Caco-2 (cell line): ENCODE data around the gene KIRREL3. TPM values are rescaled to one million over a fixed set of nuclear protein-coding genes. Genes with fewer than 3 reads are reported as not detected.

ENCODE experiments used
- BruUV-seq: library from RNA; stranded (reverse); fragments of 400-500 nt; replicated peaks from 2 replicates; lab custom pipeline; 2021; lab: Mats Ljungman, UMichigan
- CTCF ChIA-PET: fragments of 300-600 bp; sonication (Branson Sonifier 250); formaldehyde crosslinking; loops from one replicate; lab custom pipeline; 2022; ENCODE audit warnings: antibody characterized with exemption; lab: Charles Lee
- POLR2A ChIA-PET: fragments of 300-600 bp; sonication (Branson Sonifier 250); formaldehyde crosslinking; loops from one replicate; lab custom pipeline; 2022; ENCODE audit warnings: antibody characterized with exemption; lab: Charles Lee
- DNase-seq, 2 experiments: peaks; one replicate each; pipeline versions ENCODE4 v3.0.0 to v3.0.0-alpha.2; 2020 to 2022
- H3K27me3 ChIP-seq: replicated peaks from 2 replicates; pipeline ENCODE4 v1.6.0; 2011; ENCODE audit warnings: low read length; ENCODE audit not compliant: control insufficient read depth, insufficient read depth
- H3K36me3 ChIP-seq: 2 replicates; pipeline ENCODE4 v1.5.1; 2011; ENCODE audit warnings: low read length; ENCODE audit not compliant: control insufficient read depth, insufficient read depth
- H3K4me1 ChIP-seq: fragments of 250-450 bp; sonication (Bioruptor Pico); 2 replicates; pipeline ENCODE4 v1.5.1; 2020; ENCODE audit warnings: mild to moderate bottlenecking
- H3K4me3 ChIP-seq: 2 replicates; pipeline ENCODE4 v1.5.1; 2011; ENCODE audit warnings: low read depth, mild to moderate bottlenecking, control low read depth, low read length
- H3K9me3 ChIP-seq: fragments of 250-450 bp; sonication (Bioruptor Pico); 2 replicates; pipeline ENCODE4 v1.5.1; 2020; ENCODE audit warnings: mild to moderate bottlenecking, moderate library complexity
- H3K27ac Mint-ChIP-seq: one replicate; pipeline ENCODE4 v1.8.0; 2022; ENCODE audit warnings: mixed read lengths; ENCODE audit not compliant: unreplicated experiment
- H3K27me3 Mint-ChIP-seq: one replicate; pipeline ENCODE4 v1.8.0; 2022; ENCODE audit warnings: mixed read lengths; ENCODE audit not compliant: insufficient read depth, unreplicated experiment
- H3K36me3 Mint-ChIP-seq: one replicate; pipeline ENCODE4 v1.8.0; 2022; ENCODE audit warnings: mild to moderate bottlenecking, mixed read lengths; ENCODE audit not compliant: insufficient read depth, unreplicated experiment
- H3K4me1 Mint-ChIP-seq: one replicate; pipeline ENCODE4 v1.8.0; 2022; ENCODE audit warnings: low read depth, mixed read lengths; ENCODE audit not compliant: unreplicated experiment
- H3K4me3 Mint-ChIP-seq: one replicate; pipeline ENCODE4 v1.8.0; 2022; ENCODE audit warnings: mild to moderate bottlenecking, moderate library complexity, mixed read lengths; ENCODE audit not compliant: unreplicated experiment
- H3K9me3 Mint-ChIP-seq: one replicate; pipeline ENCODE4 v1.8.0; 2022; ENCODE audit warnings: mixed read lengths; ENCODE audit not compliant: unreplicated experiment
- intact Hi-C: fragments of 100-400 bp; cut with micrococcal nuclease; formaldehyde crosslinking; loops from one replicate; pipeline ENCODE4 v1.10.0; 2022; ENCODE audit not compliant: unreplicated experiment
- total RNA-seq: library from RNA; stranded (reverse); gene quantifications from 2 replicates; pipeline ENCODE4 v1.2.3, GENCODE V29; 2022
- TF ChIP-seq, protein P1 (sequence below), 2 experiments: fragments of 200-600 bp in 1 of 2; IDR thresholded peaks; 1 replicate in 1 of 2; 2 replicates in 1 of 2; pipeline versions ENCODE4 v1.5.1 to v1.8.0; 2011 to 2022; ENCODE audit warnings: antibody characterized with exemption in 1 of 2, control low read depth in 1 of 2, inconsistent platforms in 1 of 2, low read depth in 1 of 2, low read length in 1 of 2, mild to moderate bottlenecking in 1 of 2, moderate library complexity in 1 of 2; ENCODE audit not compliant: insufficient read depth in 1 of 2, severe bottlenecking in 1 of 2, unreplicated experiment in 1 of 2

Gene KIRREL3
- total RNA-seq, 1 experiment from 2014 or later, result not detected

GRCh38 chr11:126697936-126698335 is 302.6 kb downstream of the KIRREL3 start:
- H3K4me3 Mint-ChIP-seq, result no peak overlapping the region
- CTCF ChIA-PET, result no interaction called here
- H3K4me1 ChIP-seq, result no peaks in the 10 kb centered on the region
- TF ChIP-seq, protein P1, sequence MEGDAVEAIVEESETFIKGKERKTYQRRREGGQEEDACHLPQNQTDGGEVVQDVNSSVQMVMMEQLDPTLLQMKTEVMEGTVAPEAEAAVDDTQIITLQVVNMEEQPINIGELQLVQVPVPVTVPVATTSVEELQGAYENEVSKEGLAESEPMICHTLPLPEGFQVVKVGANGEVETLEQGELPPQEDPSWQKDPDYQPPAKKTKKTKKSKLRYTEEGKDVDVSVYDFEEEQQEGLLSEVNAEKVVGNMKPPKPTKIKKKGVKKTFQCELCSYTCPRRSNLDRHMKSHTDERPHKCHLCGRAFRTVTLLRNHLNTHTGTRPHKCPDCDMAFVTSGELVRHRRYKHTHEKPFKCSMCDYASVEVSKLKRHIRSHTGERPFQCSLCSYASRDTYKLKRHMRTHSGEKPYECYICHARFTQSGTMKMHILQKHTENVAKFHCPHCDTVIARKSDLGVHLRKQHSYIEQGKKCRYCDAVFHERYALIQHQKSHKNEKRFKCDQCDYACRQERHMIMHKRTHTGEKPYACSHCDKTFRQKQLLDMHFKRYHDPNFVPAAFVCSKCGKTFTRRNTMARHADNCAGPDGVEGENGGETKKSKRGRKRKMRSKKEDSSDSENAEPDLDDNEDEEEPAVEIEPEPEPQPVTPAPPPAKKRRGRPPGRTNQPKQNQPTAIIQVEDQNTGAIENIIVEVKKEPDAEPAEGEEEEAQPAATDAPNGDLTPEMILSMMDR (IDR thresholded peaks at IDR 0.05; ENCODE audit: insufficient read depth in 1 of 2, low read depth in 1 of 2, low read length in 1 of 2, severe bottlenecking in 1 of 2, unreplicated experiment in 1 of 2), result no peak
- POLR2A ChIA-PET, result no interaction called here
- no peak overlapping the region for H3K27ac Mint-ChIP-seq
- no peaks in the 10 kb centered on the region for H3K4me1 Mint-ChIP-seq
- H3K9me3 Mint-ChIP-seq, result no peaks in the 10 kb centered on the region
- no peaks in the 10 kb centered on the region for H3K36me3 Mint-ChIP-seq
- H3K4me3 ChIP-seq, result no peak overlapping the region
- no peaks in the 10 kb centered on the region for H3K9me3 ChIP-seq
- H3K27me3 ChIP-seq, result peaks cover 4% of the 10 kb centered on the region
- H3K27me3 Mint-ChIP-seq, result peaks cover 30% of the 10 kb centered on the region
- intact Hi-C loops, result no loop called here
- no peak for DNase-seq
- no TSS peak for BruUV-seq
- H3K36me3 ChIP-seq, result no peaks in the 10 kb centered on the region

GRCh38 chr11:126696982-126697381 is 303.6 kb downstream of the KIRREL3 start:
- BruUV-seq, result no TSS peak
- ChIA-PET POLR2A (no interaction called here), CTCF (no interaction called here)
- no peak for DNase-seq
- H3K36me3 Mint-ChIP-seq, result no peaks in the 10 kb centered on the region
- no peaks in the 10 kb centered on the region for H3K9me3 Mint-ChIP-seq
- no peaks in the 10 kb centered on the region for H3K36me3 ChIP-seq
- H3K4me1 Mint-ChIP-seq, result no peaks in the 10 kb centered on the region
- peaks cover 4% of the 10 kb centered on the region for H3K27me3 ChIP-seq
- H3K27ac Mint-ChIP-seq, result no peak overlapping the region
- no peaks in the 10 kb centered on the region for H3K9me3 ChIP-seq
- intact Hi-C loops, result no loop called here
- no peak overlapping the region for H3K4me3 ChIP-seq
- peaks cover 26% of the 10 kb centered on the region for H3K27me3 Mint-ChIP-seq
- TF ChIP-seq, protein P1 (IDR thresholded peaks at IDR 0.05; ENCODE audit: insufficient read depth in 1 of 2, low read depth in 1 of 2, low read length in 1 of 2, severe bottlenecking in 1 of 2, unreplicated experiment in 1 of 2), result no peak
- H3K4me3 Mint-ChIP-seq, result no peak overlapping the region
- no peaks in the 10 kb centered on the region for H3K4me1 ChIP-seq

- TF ChIP-seq, protein P1 (IDR thresholded peaks at IDR 0.05; ENCODE audit: insufficient read depth in 1 of 2, low read depth in 1 of 2, low read length in 1 of 2, severe bottlenecking in 1 of 2, unreplicated experiment in 1 of 2), result no peak
- no TSS peak for BruUV-seq
- Mint-ChIP-seq H3K27me3 (peaks cover 33% of the 10 kb centered on the region), H3K27ac (no peak overlapping the region), H3K36me3 (no peaks in the 10 kb centered on the region), H3K4me1 (no peaks in the 10 kb centered on the region), H3K9me3 (no peaks in the 10 kb centered on the region), H3K4me3 (no peak overlapping the region)
- Histone ChIP-seq H3K27me3 (peaks cover 4% of the 10 kb centered on the region), H3K9me3 (no peaks in the 10 kb centered on the region), H3K4me1 (no peaks in the 10 kb centered on the region), H3K36me3 (no peaks in the 10 kb centered on the region), H3K4me3 (no peak overlapping the region)
- no peak for DNase-seq
- ChIA-PET CTCF (no interaction called here), POLR2A (interaction anchor here (0.6 kb wide), 1 partner anchor 537 kb away, joined by 4 read pairs; no protein-coding TSS in a partner anchor)
- intact Hi-C loops, result no loop called here
Measured at GRCh38 chr11:126695293-126695692, 305.3 kb downstream of the KIRREL3 start.
